ENCODE data around the gene CHPF2.

GRCh38 chr7:151286148-151286547 is 53.9 kb downstream of the CHPF2 start:
- TF ChIP-seq CTCF (IDR thresholded peaks at IDR 0.05) (no peak), POLR2AphosphoS5 (IDR thresholded peaks at IDR 0.05) (no peak), POLR2A (IDR thresholded peaks at IDR 0.05) (no peak)

Measured in prostate gland (tissue), 2 donors.